Measurements from ENCODE around the gene PEF1. TPM values are rescaled to one million over a fixed set of nuclear protein-coding genes. Genes with fewer than 3 reads are reported as not detected.

The PEF1 gene
- total RNA-seq, 2 experiments from 2014 or later = 56.1 to 67.7 TPM

DNA sequence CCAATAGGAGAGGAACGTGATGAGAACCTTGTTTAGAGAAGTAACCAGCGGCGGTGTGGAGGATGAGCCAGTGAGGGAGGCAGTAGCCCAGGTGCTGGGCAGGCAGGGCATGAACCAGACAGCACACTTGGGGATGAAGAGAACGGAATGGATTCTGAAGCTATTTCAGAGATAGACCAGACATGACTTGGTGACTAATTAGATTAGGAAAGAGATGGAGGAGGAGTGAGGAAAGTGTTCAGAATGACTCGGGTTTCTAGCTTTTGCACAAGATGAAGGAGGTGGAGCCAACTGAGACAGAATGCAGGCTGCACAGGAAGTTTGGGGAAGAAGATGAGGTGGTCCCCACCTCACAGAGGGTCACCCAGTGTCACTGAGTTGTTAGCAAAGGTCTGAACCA, 5.1 kb downstream of the PEF1 start:
- Histone ChIP-seq H3K9me2 (ENCODE audit: insufficient read depth, low read length) (no peaks in the 10 kb centered on the region), H3K79me2 (ENCODE audit: insufficient read depth, low read depth, low read length) (peaks cover 20% of the 10 kb centered on the region; the same call in 1 of the 2 replicates), H3K36me3 (ENCODE audit: insufficient read depth, low read length) (peaks cover 11% of the 10 kb centered on the region; the same call in 1 of the 2 replicates), H3K4me2 (ENCODE audit: low read length) (no peak overlapping the region), H3K27ac (ENCODE audit: low read depth, low read length, poor library complexity, severe bottlenecking) (no peak overlapping the region), H2AFZ (ENCODE audit: low read length) (no peak overlapping the region), H3K4me1 (ENCODE audit: insufficient read depth, low read length, poor library complexity, severe bottlenecking) (peaks cover 9% of the 10 kb centered on the region), H3K4me3 (ENCODE audit: low read depth, low read length, poor library complexity, severe bottlenecking) (no peak overlapping the region), H4K20me1 (ENCODE audit: insufficient read depth, low read length) (peaks cover 7% of the 10 kb centered on the region; the same call in 1 of the 2 replicates), H3K9me3 (ENCODE audit: low read length) (no peaks in the 10 kb centered on the region)
- intact Hi-C loops (cut with micrococcal nuclease; ENCODE audit: unreplicated experiment) = no loop called here
- DNase-seq (ENCODE audit: low spot score) = no peak
- POLR2A ChIA-PET = no interaction called here
- no TSS peak for BruUV-seq (replicated peaks)
- TF ChIP-seq, protein P1, sequence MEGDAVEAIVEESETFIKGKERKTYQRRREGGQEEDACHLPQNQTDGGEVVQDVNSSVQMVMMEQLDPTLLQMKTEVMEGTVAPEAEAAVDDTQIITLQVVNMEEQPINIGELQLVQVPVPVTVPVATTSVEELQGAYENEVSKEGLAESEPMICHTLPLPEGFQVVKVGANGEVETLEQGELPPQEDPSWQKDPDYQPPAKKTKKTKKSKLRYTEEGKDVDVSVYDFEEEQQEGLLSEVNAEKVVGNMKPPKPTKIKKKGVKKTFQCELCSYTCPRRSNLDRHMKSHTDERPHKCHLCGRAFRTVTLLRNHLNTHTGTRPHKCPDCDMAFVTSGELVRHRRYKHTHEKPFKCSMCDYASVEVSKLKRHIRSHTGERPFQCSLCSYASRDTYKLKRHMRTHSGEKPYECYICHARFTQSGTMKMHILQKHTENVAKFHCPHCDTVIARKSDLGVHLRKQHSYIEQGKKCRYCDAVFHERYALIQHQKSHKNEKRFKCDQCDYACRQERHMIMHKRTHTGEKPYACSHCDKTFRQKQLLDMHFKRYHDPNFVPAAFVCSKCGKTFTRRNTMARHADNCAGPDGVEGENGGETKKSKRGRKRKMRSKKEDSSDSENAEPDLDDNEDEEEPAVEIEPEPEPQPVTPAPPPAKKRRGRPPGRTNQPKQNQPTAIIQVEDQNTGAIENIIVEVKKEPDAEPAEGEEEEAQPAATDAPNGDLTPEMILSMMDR (conservative IDR thresholded peaks at IDR 0.05; ENCODE audit: low read length) = no peak
- TF ChIP-seq EZH2phosphoT487 (IDR thresholded peaks at IDR 0.05; ENCODE audit: borderline replicate concordance, low read depth, low read length) = no peak
- CTCF ChIA-PET (ENCODE audit: unreplicated experiment) = no interaction called here

DNA sequence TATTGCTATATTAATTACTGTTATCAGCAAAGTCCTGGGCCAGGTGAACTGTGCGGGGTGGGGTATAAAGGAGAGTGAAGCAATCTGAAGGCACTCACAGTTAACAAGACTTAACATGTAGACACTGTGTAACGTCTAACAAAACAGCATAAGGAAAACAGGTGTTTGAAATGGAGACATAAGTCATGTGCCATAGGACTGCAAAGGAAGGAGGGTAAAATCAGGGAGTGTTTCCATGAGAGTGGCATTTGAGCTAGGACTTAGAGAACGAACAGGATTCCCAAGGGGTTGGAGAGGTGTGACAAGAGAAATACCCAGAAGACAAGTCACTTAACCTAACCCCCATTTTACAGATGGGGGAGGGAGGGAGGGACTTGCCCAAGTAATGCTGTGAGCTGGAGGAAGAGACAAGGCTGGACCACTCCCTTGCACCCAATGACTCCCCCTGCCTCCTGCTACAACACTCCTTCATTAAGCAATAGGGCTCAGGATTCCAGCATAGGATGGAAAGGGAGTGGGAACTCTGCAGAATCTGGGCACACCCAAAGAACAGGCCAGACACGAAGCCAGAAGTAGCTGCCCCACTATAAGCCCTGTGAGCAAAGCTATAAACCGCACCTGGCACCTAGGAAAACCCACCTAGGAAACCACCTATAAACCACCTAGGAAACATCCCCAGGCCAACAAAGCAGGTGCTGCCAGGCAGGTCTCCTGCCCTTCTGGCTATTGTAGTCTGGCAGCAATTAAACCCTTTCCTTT, 6.6 kb downstream of the PEF1 start:
- Histone ChIP-seq H3K9me3 (ENCODE audit: low read length) (no peaks in the 10 kb centered on the region), H3K9me2 (ENCODE audit: insufficient read depth, low read length) (no peaks in the 10 kb centered on the region), H3K4me2 (ENCODE audit: low read length) (no peak overlapping the region), H3K36me3 (ENCODE audit: insufficient read depth, low read length) (peaks cover 20% of the 10 kb centered on the region; the same call in 1 of the 2 replicates), H3K4me3 (ENCODE audit: low read depth, low read length, poor library complexity, severe bottlenecking) (no peak overlapping the region), H3K4me1 (ENCODE audit: insufficient read depth, low read length, poor library complexity, severe bottlenecking) (peaks cover under 1% of the 10 kb centered on the region), H4K20me1 (ENCODE audit: insufficient read depth, low read length) (peaks cover 7% of the 10 kb centered on the region; the same call in 1 of the 2 replicates), H3K27ac (ENCODE audit: low read depth, low read length, poor library complexity, severe bottlenecking) (no peak overlapping the region), H2AFZ (ENCODE audit: low read length) (no peak overlapping the region), H3K79me2 (ENCODE audit: insufficient read depth, low read depth, low read length) (peaks cover 8% of the 10 kb centered on the region; the same call in 1 of the 2 replicates)
- no peak for DNase-seq (ENCODE audit: low spot score)
- intact Hi-C loops (cut with micrococcal nuclease; ENCODE audit: unreplicated experiment) = no loop called here
- POLR2A ChIA-PET = interaction anchor here (0.6 to 1.5 kb wide), 3 partner anchors 35 to 1401 kb away, joined by 3 to 5 read pairs (median 3); no protein-coding TSS in a partner anchor
- no TSS peak for BruUV-seq (replicated peaks)
- CTCF ChIA-PET (ENCODE audit: unreplicated experiment) = interaction anchor here (0.9 kb wide), 1 partner anchor 26 kb away, joined by 3 read pairs; no protein-coding TSS in a partner anchor
- TF ChIP-seq, protein P1 (conservative IDR thresholded peaks at IDR 0.05; ENCODE audit: low read length) = no peak
- TF ChIP-seq EZH2phosphoT487 (IDR thresholded peaks at IDR 0.05; ENCODE audit: borderline replicate concordance, low read depth, low read length) = no peak

DNA sequence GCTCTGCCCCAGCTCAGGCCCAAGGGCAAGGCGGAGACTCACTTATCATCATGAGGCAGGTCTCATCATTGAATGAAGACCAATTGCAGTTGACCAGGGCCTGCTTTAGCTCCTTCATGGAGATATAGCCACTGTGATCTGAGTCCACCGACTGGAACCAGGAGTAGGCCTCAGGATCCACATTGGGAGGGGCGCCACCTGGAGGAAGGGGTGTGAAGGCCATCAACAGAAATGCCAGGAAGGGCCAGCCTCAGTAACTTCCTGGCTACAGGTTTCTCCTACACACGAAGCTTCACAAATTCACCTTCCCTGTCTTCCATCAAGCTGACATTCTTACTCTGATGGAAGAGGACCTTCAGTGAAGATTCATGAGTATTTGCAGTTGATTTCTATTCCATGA, 11.6 kb downstream of the PEF1 start:
- no peaks in the 10 kb centered on the region for H3K9me2 ChIP-seq (ENCODE audit: insufficient read depth, low read length)
- no TSS peak for BruUV-seq (replicated peaks)
- intact Hi-C loops (cut with micrococcal nuclease; ENCODE audit: unreplicated experiment) = no loop called here
- ChIA-PET CTCF (ENCODE audit: unreplicated experiment) (no interaction called here), POLR2A (interaction anchor here (0.7 kb wide), 1 partner anchor 19 kb away, joined by 3 read pairs; no protein-coding TSS in a partner anchor)
- no peaks in the 10 kb centered on the region for H3K9me3 ChIP-seq (ENCODE audit: low read length)
- H4K20me1 ChIP-seq (ENCODE audit: insufficient read depth, low read length) = no peaks in the 10 kb centered on the region
- no peaks in the 10 kb centered on the region for H3K4me1 ChIP-seq (ENCODE audit: insufficient read depth, low read length, poor library complexity, severe bottlenecking)
- no peak overlapping the region for H2AFZ ChIP-seq (ENCODE audit: low read length)
- H3K4me3 ChIP-seq (ENCODE audit: low read depth, low read length, poor library complexity, severe bottlenecking) = no peak overlapping the region
- no peak overlapping the region for H3K27ac ChIP-seq (ENCODE audit: low read depth, low read length, poor library complexity, severe bottlenecking)
- H3K79me2 ChIP-seq (ENCODE audit: insufficient read depth, low read depth, low read length) = no peaks in the 10 kb centered on the region
- H3K36me3 ChIP-seq (ENCODE audit: insufficient read depth, low read length) = peaks cover 66% of the 10 kb centered on the region
- TF ChIP-seq, protein P1 (conservative IDR thresholded peaks at IDR 0.05; ENCODE audit: low read length) = peak; percentile 77
- TF ChIP-seq EZH2phosphoT487 (IDR thresholded peaks at IDR 0.05; ENCODE audit: borderline replicate concordance, low read depth, low read length) = no peak
- DNase-seq (ENCODE audit: low spot score) = peak; percentile 35
- H3K4me2 ChIP-seq (ENCODE audit: low read length) = no peak overlapping the region

Data from OCI-LY7 (cell line).